Measurements from ENCODE around the gene PLS3.

DNA sequence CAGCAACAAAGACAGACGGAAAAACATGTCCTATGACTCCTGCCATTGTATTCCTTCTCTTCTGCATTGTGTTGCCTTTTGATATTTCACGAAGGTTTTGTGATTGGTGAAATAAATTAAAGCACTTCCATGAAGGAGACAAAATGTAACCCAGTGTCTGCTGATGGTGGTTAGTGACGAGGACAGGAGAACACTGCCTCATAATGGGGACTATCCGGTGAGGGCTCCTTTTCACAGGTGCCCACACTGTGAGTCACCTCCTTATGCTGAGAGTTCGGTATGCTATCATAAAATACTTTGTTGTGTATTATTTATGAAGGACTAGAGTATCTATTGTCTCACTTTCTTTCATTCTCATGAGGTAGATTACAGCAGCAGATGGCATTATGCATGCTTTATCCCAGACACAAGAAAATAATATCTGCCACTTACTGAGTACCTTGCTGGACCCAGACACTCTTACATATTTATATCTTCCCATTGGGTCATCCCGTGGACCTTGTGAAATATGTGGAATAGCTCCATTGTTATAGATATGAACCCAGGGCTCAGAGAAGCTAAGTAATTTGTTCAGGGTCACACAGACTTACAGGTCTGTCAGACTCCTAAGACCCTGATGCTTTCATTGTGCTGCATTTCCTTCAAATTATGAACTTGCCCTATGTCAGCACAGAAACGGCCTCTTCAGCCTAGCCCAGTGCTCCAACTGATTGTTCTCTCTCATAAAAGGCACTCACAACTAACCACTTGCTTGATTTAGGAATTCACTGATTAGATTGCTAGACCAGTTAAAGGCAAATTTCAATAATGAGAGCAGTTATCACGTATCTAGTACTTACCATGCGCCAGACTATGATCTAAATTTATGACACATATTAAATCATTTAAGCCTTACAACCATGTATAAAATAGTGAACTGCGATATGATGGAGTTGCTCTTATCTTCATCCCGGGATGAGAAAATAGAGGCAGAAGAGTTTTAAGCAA, 31.2 kb downstream of the PLS3 start:
- TF ChIP-seq, protein P1, sequence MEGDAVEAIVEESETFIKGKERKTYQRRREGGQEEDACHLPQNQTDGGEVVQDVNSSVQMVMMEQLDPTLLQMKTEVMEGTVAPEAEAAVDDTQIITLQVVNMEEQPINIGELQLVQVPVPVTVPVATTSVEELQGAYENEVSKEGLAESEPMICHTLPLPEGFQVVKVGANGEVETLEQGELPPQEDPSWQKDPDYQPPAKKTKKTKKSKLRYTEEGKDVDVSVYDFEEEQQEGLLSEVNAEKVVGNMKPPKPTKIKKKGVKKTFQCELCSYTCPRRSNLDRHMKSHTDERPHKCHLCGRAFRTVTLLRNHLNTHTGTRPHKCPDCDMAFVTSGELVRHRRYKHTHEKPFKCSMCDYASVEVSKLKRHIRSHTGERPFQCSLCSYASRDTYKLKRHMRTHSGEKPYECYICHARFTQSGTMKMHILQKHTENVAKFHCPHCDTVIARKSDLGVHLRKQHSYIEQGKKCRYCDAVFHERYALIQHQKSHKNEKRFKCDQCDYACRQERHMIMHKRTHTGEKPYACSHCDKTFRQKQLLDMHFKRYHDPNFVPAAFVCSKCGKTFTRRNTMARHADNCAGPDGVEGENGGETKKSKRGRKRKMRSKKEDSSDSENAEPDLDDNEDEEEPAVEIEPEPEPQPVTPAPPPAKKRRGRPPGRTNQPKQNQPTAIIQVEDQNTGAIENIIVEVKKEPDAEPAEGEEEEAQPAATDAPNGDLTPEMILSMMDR (conservative IDR thresholded peaks at IDR 0.05 in 1 of 2, IDR thresholded peaks at IDR 0.05 in 1 of 2; ENCODE audit: extremely low read depth in 1 of 2, insufficient read depth in 1 of 2, low read depth in 1 of 2, low read length in 2 of 2): no peak
- no peak for TF ChIP-seq EZH2 (IDR thresholded peaks at IDR 0.05; ENCODE audit: borderline replicate concordance, low read length)

All from mammary epithelial cell (primary cell).